Activated CD4-positive, alpha-beta T cell treated with anti-CD3 and anti-CD28 coated beads, Interleukin-2, Interleukin-4, amounts not matched to agents 100 ng/mL and 50 ng/mL, durations not matched to agents 16 hours and 8 hours (primary cell): Measurements from ENCODE around the gene CAMK1G.

Experiments
- DNase-seq: peaks from one replicate; pipeline ENCODE4 v3.0.0-alpha.2; 2020; ENCODE audit warnings: low spot score

CAMK1G gene

GRCh38 chr1:209601809-209602657, 18.5 kb downstream of the CAMK1G start:
- peak; percentile 45 for DNase-seq

- no peak for DNase-seq
These were observed 20.4 kb downstream of the CAMK1G start for GRCh38 chr1:209603877-209604276.

GRCh38 chr1:209607102-209607794, 23.7 kb downstream of the CAMK1G start:
- DNase-seq, result peak; percentile 44

- DNase-seq, result no peak
These were observed 24.3 kb downstream of the CAMK1G start for GRCh38 chr1:209607795-209608178.

- DNase-seq, result no peak
These were observed 25.7 kb downstream of the CAMK1G start for GRCh38 chr1:209609041-209609790.

- DNase-seq, result no peak
These were observed 26.5 kb downstream of the CAMK1G start for GRCh38 chr1:209609791-209610630.

GRCh38 chr1:209610631-209610905, 27.1 kb downstream of the CAMK1G start:
- DNase-seq, result no peak

GRCh38 chr1:209611771-209612570, 28.5 kb downstream of the CAMK1G start:
- no peak for DNase-seq

- DNase-seq, result no peak
These were observed 29.3 kb downstream of the CAMK1G start for GRCh38 chr1:209612646-209613399.

GRCh38 chr1:209613400-209614150, 30.1 kb downstream of the CAMK1G start:
- no peak for DNase-seq

GRCh38 chr1:209614151-209614420, 30.6 kb downstream of the CAMK1G start:
- DNase-seq, result no peak

GRCh38 chr1:209614906-209615305, 31.4 kb downstream of the CAMK1G start:
- DNase-seq, result no peak

- no peak for DNase-seq
These were observed 33.0 kb downstream of the CAMK1G start for GRCh38 chr1:209616366-209617046.

- DNase-seq, result no peak
These were observed 33.6 kb downstream of the CAMK1G start for GRCh38 chr1:209617047-209617673.

GRCh38 chr1:209617755-209618154, 34.2 kb downstream of the CAMK1G start:
- no peak for DNase-seq

GRCh38 chr1:209618291-209618690, 34.8 kb downstream of the CAMK1G start:
- no peak for DNase-seq

- no peak for DNase-seq
These were observed 35.4 kb downstream of the CAMK1G start for GRCh38 chr1:209618756-209619420.
